Mammary epithelial cell (primary cell): Measurements from ENCODE around the gene HBG2.

Experiments
- CTCF ChIP-seq, 2 donors: IDR thresholded peaks in 1 of 2; conservative IDR thresholded peaks in 1 of 2; 2 replicates each; pipeline ENCODE4 v1.5.1; 2011 to 2012; ENCODE audit warnings: inconsistent platforms in 2 of 2, low read length in 2 of 2, mild to moderate bottlenecking in 2 of 2, control low read depth in 1 of 2, low read depth in 1 of 2; ENCODE audit not compliant: insufficient read depth in 1 of 2; ENCODE audit errors: extremely low read depth in 1 of 2
- EZH2 ChIP-seq: IDR thresholded peaks from 2 replicates; pipeline ENCODE4 v1.6.1; 2012; ENCODE audit warnings: low read length, inconsistent platforms, borderline replicate concordance

GRCh38 chr11:5234381-5234834 is 20.2 kb downstream of the HBG2 start, which contains the start of gene HBD:
- TF ChIP-seq CTCF (conservative IDR thresholded peaks at IDR 0.05 in 1 of 2, IDR thresholded peaks at IDR 0.05 in 1 of 2; ENCODE audit: extremely low read depth in 1 of 2, insufficient read depth in 1 of 2, low read depth in 1 of 2, low read length in 2 of 2) = no peak
- TF ChIP-seq EZH2 = no peak
